ENCODE measurements around the gene CMSS1. TPM values are rescaled to one million over a fixed set of nuclear protein-coding genes. Genes with fewer than 3 reads are reported as not detected.
A peak's percentile ranks its signal among the peaks of the same experiment; 100 is the strongest.

Gene CMSS1
- total and polyA plus RNA-seq, 2 of the 13 experiments (the other 11 are each of a cell fraction or from before 2014, with no cell fraction given), result 6.4 to 48.7 TPM

GRCh38 chr3:100024520-100025303 lies 207.1 kb downstream of the CMSS1 start:
- 81% methylated on average over 7 of the region's 7 CpGs for WGBS (ENCODE audit: low lambda C conversion rate)
- no peaks in the 10 kb centered on the region for H3K27me3 ChIP-seq (ENCODE audit: control insufficient read depth in 1 of 2, insufficient read depth in 2 of 2, low read length in 2 of 2)
- intact Hi-C loops (cut with micrococcal nuclease; ENCODE audit: unreplicated experiment), result no loop called here
- peak overlapping the region; percentile 33 for H3K27ac ChIP-seq (ENCODE audit: extremely low read length, insufficient read depth, low read length)
- no peak overlapping the region for H2AFZ ChIP-seq (ENCODE audit: low read length)
- POLR2A ChIA-PET, result interaction anchor here (0.9 kb wide), 1 partner anchor 69 kb away, joined by 3 read pairs; no protein-coding TSS in a partner anchor
- no peaks in the 10 kb centered on the region for H4K20me1 ChIP-seq (ENCODE audit: insufficient read depth, low read length)
- in situ Hi-C loops (cut with HindIII; ENCODE audit: extremely low pct_ligation_motif_present, low pct_unique_long_range_greater_than_20kb), result no loop called here
- no peaks in the 10 kb centered on the region; a peak in 1 of 5 replicates for H3K36me3 ChIP-seq (replicated peaks in 1 of 2; ENCODE audit: control insufficient read depth in 1 of 2, insufficient read depth in 2 of 2, low read length in 2 of 2)
- no TSS peak for BruUV-seq (replicated peaks)
- DNase-seq (ENCODE audit: low spot score) (peak; percentile 33), FAIRE-seq (no peak), ATAC-seq (no peak)
- TF ChIP-seq ZSCAN21 (CRISPR knock-in tag; IDR thresholded peaks at IDR 0.05; ENCODE audit: borderline replicate concordance) (no peak), NR2C2 (CRISPR knock-in tag; IDR thresholded peaks at IDR 0.05; ENCODE audit: borderline replicate concordance) (no peak), SP5 (CRISPR knock-in tag; IDR thresholded peaks at IDR 0.05; ENCODE audit: borderline replicate concordance, low read depth) (no peak), SRY (CRISPR knock-in tag; IDR thresholded peaks at IDR 0.05) (no peak), ZNF775 (CRISPR knock-in tag; IDR thresholded peaks at IDR 0.05; ENCODE audit: borderline replicate concordance) (no peak), ZNF205 (CRISPR knock-in tag; IDR thresholded peaks at IDR 0.05) (no peak), HHEX (CRISPR knock-in tag; IDR thresholded peaks at IDR 0.05) (no peak), STAT5B (CRISPR knock-in tag; IDR thresholded peaks at IDR 0.05) (no peak), KDM3A (CRISPR knock-in tag; IDR thresholded peaks at IDR 0.05; ENCODE audit: low read depth) (no peak), ZNF562 (CRISPR knock-in tag; IDR thresholded peaks at IDR 0.05; ENCODE audit: borderline replicate concordance) (no peak), TFDP2 (CRISPR knock-in tag; IDR thresholded peaks at IDR 0.05) (no peak), XBP1 (CRISPR knock-in tag; IDR thresholded peaks at IDR 0.05) (no peak), BRD4 (CRISPR knock-in tag; IDR thresholded peaks at IDR 0.05) (no peak), ZMYM4 (CRISPR knock-in tag; IDR thresholded peaks at IDR 0.05) (no peak), KDM1A (CRISPR knock-in tag; IDR thresholded peaks at IDR 0.05) (no peak), ZNF790 (CRISPR knock-in tag; IDR thresholded peaks at IDR 0.05; ENCODE audit: borderline replicate concordance) (no peak), IRX3 (CRISPR knock-in tag; IDR thresholded peaks at IDR 0.05; ENCODE audit: borderline replicate concordance, low read depth) (no peak), SCMH1 (CRISPR knock-in tag; IDR thresholded peaks at IDR 0.05; ENCODE audit: borderline replicate concordance) (no peak)
- 0 out of 2 replicates have a peak overlapping the region, but pooled peaks have one; percentile 14 for H3K9ac ChIP-seq (ENCODE audit: insufficient read depth, low read depth, low read length)
- no peaks in the 10 kb centered on the region for H3K79me2 ChIP-seq (ENCODE audit: insufficient read depth, low read length)
- CTCF ChIA-PET (ENCODE audit: low intra/inter-chr PET ratio, low total read pairs), result no interaction called here
- H3K4me2 ChIP-seq (ENCODE audit: low read depth, low read length), result 0 out of 2 replicates have a peak overlapping the region, but pooled peaks have one; percentile 1
- no peaks in the 10 kb centered on the region for H3K9me3 ChIP-seq (ENCODE audit: low read length)
- H3K4me1 ChIP-seq (ENCODE audit: insufficient read depth, low read length), result peaks cover 34% of the 10 kb centered on the region
- no peak overlapping the region for H3K4me3 ChIP-seq (replicated peaks in 1 of 3; ENCODE audit: insufficient read depth in 1 of 3, low read depth in 2 of 3, low read length in 3 of 3)

Data from HepG2 (cell line).